Measurements from ENCODE around the gene ELAVL3.

GRCh38 chr19:11464333-11465265, 16.2 kb downstream of the ELAVL3 start:
- no peak for TF ChIP-seq POLR2AphosphoS5 (IDR thresholded peaks at IDR 0.05; ENCODE audit: insufficient read depth, low read depth, low read length)
- TF ChIP-seq CTCF (IDR thresholded peaks at IDR 0.05; ENCODE audit: extremely low read depth in 1 of 2, insufficient read depth in 1 of 2, low read depth in 1 of 2, low read length in 2 of 2) = no peak
- no peak for TF ChIP-seq JUN (IDR thresholded peaks at IDR 0.05; ENCODE audit: borderline replicate concordance, insufficient read depth, insufficient read length, low read depth)

All from endothelial cell of umbilical vein (primary cell).